ENCODE data around the gene DNAJC27. TPM values are rescaled to one million over a fixed set of nuclear protein-coding genes. Genes with fewer than 3 reads are reported as not detected.

DNAJC27 gene
- total RNA-seq, 1 experiment from 2014 or later = 2.0 TPM

- Histone ChIP-seq H4K20me1 (ENCODE audit: low read length) (no peaks in the 10 kb centered on the region), H3F3A (ENCODE audit: low read length, unreplicated experiment) (no peaks in the 10 kb centered on the region), H3K27ac (ENCODE audit: low read length) (no peak overlapping the region), H3K9me3 (ENCODE audit: low read length) (no peaks in the 10 kb centered on the region), H3K9me2 (replicated peaks; ENCODE audit: low read length) (no peaks in the 10 kb centered on the region), H3K36me3 (ENCODE audit: low read depth, low read length) (0 out of 2 replicates have a peak, but pooled peaks cover 5% of the 10 kb centered on the region), H3K27me3 (ENCODE audit: low read length) (no peaks in the 10 kb centered on the region), H3K9ac (ENCODE audit: low read length) (no peak overlapping the region), H2AFZ (ENCODE audit: low read length) (no peak overlapping the region), H3K4me3 (ENCODE audit: low read length) (no peak overlapping the region), H3K79me2 (ENCODE audit: low read length) (no peaks in the 10 kb centered on the region), H3K4me2 (ENCODE audit: low read length) (no peak overlapping the region), H3K4me1 (ENCODE audit: insufficient read depth, low read length) (peaks cover 7% of the 10 kb centered on the region; the same call in 1 of the 2 replicates)
- ChIA-PET CTCF (no interaction called here), POLR2A (ENCODE audit: unreplicated experiment) (no interaction called here)
- TF ChIP-seq EZH2phosphoT487 (IDR thresholded peaks at IDR 0.05; ENCODE audit: borderline replicate concordance, low read length) = no peak
- no peak for TF ChIP-seq EZH2 (IDR thresholded peaks at IDR 0.05; ENCODE audit: low read length, unreplicated experiment)
- TF ChIP-seq CTCF (conservative IDR thresholded peaks at IDR 0.05; ENCODE audit: low read depth, low read length) = no peak
- BruUV-seq (replicated peaks) = no TSS peak
- ATAC-seq = no peak
- intact Hi-C loops (cut with micrococcal nuclease) = no loop called here
- DNase-seq = no peak
Measured at GRCh38 chr2:24948506-24948905, 23.2 kb downstream of the DNAJC27 start.

GRCh38 chr2:24947561-24948157 lies 24.1 kb downstream of the DNAJC27 start:
- no peak overlapping the region for H3K4me3 ChIP-seq (ENCODE audit: low read length)
- H3K9me2 ChIP-seq (replicated peaks; ENCODE audit: low read length) = no peaks in the 10 kb centered on the region
- CTCF ChIA-PET = no interaction called here
- POLR2A ChIA-PET (ENCODE audit: unreplicated experiment) = no interaction called here
- H3F3A ChIP-seq (ENCODE audit: low read length, unreplicated experiment) = no peaks in the 10 kb centered on the region
- no peak overlapping the region for H2AFZ ChIP-seq (ENCODE audit: low read length)
- DNase-seq = no peak
- no peak for TF ChIP-seq CTCF (conservative IDR thresholded peaks at IDR 0.05; ENCODE audit: low read depth, low read length)
- H3K27ac ChIP-seq (ENCODE audit: low read length) = no peak overlapping the region
- peaks cover 7% of the 10 kb centered on the region; the same call in 1 of the 2 replicates for H3K4me1 ChIP-seq (ENCODE audit: insufficient read depth, low read length)
- intact Hi-C loops (cut with micrococcal nuclease) = no loop called here
- H3K9me3 ChIP-seq (ENCODE audit: low read length) = no peaks in the 10 kb centered on the region
- H3K9ac ChIP-seq (ENCODE audit: low read length) = no peak overlapping the region
- ATAC-seq = no peak
- H3K4me2 ChIP-seq (ENCODE audit: low read length) = no peak overlapping the region
- 0 out of 2 replicates have a peak, but pooled peaks cover 5% of the 10 kb centered on the region for H3K36me3 ChIP-seq (ENCODE audit: low read depth, low read length)
- BruUV-seq (replicated peaks) = no TSS peak
- no peaks in the 10 kb centered on the region for H3K27me3 ChIP-seq (ENCODE audit: low read length)
- H4K20me1 ChIP-seq (ENCODE audit: low read length) = no peaks in the 10 kb centered on the region
- H3K79me2 ChIP-seq (ENCODE audit: low read length) = no peaks in the 10 kb centered on the region

- H3K9me3 ChIP-seq (ENCODE audit: low read length) = no peaks in the 10 kb centered on the region
- intact Hi-C loops (cut with micrococcal nuclease) = no loop called here
- no peak; the same call in 1 of the 2 replicates for ATAC-seq
- no peaks in the 10 kb centered on the region for H3K27me3 ChIP-seq (ENCODE audit: low read length)
- H3K9ac ChIP-seq (ENCODE audit: low read length) = no peak overlapping the region
- no peaks in the 10 kb centered on the region for H4K20me1 ChIP-seq (ENCODE audit: low read length)
- no peak overlapping the region for H3K4me3 ChIP-seq (ENCODE audit: low read length)
- no peaks in the 10 kb centered on the region for H3K9me2 ChIP-seq (replicated peaks; ENCODE audit: low read length)
- H3K4me1 ChIP-seq (ENCODE audit: insufficient read depth, low read length) = peaks cover 7% of the 10 kb centered on the region; the same call in 1 of the 2 replicates
- ChIA-PET CTCF (no interaction called here), POLR2A (ENCODE audit: unreplicated experiment) (no interaction called here)
- BruUV-seq (replicated peaks) = no TSS peak
- 0 out of 2 replicates have a peak, but pooled peaks cover 5% of the 10 kb centered on the region for H3K36me3 ChIP-seq (ENCODE audit: low read depth, low read length)
- DNase-seq = peak; percentile 49
- H3K4me2 ChIP-seq (ENCODE audit: low read length) = no peak overlapping the region
- H3F3A ChIP-seq (ENCODE audit: low read length, unreplicated experiment) = no peaks in the 10 kb centered on the region
- no peak overlapping the region for H3K27ac ChIP-seq (ENCODE audit: low read length)
- no peak overlapping the region for H2AFZ ChIP-seq (ENCODE audit: low read length)
- no peaks in the 10 kb centered on the region for H3K79me2 ChIP-seq (ENCODE audit: low read length)
- TF ChIP-seq CTCF (conservative IDR thresholded peaks at IDR 0.05; ENCODE audit: low read depth, low read length) (no peak), EZH2 (IDR thresholded peaks at IDR 0.05; ENCODE audit: low read length, unreplicated experiment) (no peak), EZH2phosphoT487 (IDR thresholded peaks at IDR 0.05; ENCODE audit: borderline replicate concordance, low read length) (no peak)
Measured at GRCh38 chr2:24945907-24946306, 25.8 kb downstream of the DNAJC27 start.

All from PC-3 (cell line).